ENCODE data around the gene ADAM23. TPM values are rescaled to one million over a fixed set of nuclear protein-coding genes. Genes with fewer than 3 reads are reported as not detected.

Gene ADAM23
- total RNA-seq, 1 donor from 2014 or later = 11.4 TPM

- peaks cover 5% of the 10 kb centered on the region for H3K4me1 Mint-ChIP-seq (ENCODE audit: unreplicated experiment)
- TF ChIP-seq CTCF (IDR thresholded peaks at IDR 0.05) = no peak
- H3K27me3 Mint-ChIP-seq (ENCODE audit: unreplicated experiment) = no peaks in the 10 kb centered on the region
- no peak overlapping the region for H3K4me3 Mint-ChIP-seq (ENCODE audit: unreplicated experiment)
- no peak for DNase-seq (ENCODE audit: extremely low spot score, unreplicated experiment)
- H3K9me3 Mint-ChIP-seq (ENCODE audit: unreplicated experiment) = no peaks in the 10 kb centered on the region
- no peak overlapping the region for H3K27ac Mint-ChIP-seq (ENCODE audit: unreplicated experiment)
- no peaks in the 10 kb centered on the region for H3K36me3 Mint-ChIP-seq (ENCODE audit: unreplicated experiment)
Observed at GRCh38 chr2:206512999-206513398, 69.7 kb downstream of the ADAM23 start.

GRCh38 chr2:206515580-206515979 lies 72.2 kb downstream of the ADAM23 start:
- H3K36me3 Mint-ChIP-seq (ENCODE audit: unreplicated experiment) = no peaks in the 10 kb centered on the region

GRCh38 chr2:206518997-206519396 lies 75.7 kb downstream of the ADAM23 start:
- H3K4me1 Mint-ChIP-seq (ENCODE audit: unreplicated experiment) = no peaks in the 10 kb centered on the region
- H3K27me3 Mint-ChIP-seq (ENCODE audit: unreplicated experiment) = no peaks in the 10 kb centered on the region
- H3K4me3 Mint-ChIP-seq (ENCODE audit: unreplicated experiment) = no peak overlapping the region
- DNase-seq (ENCODE audit: extremely low spot score, unreplicated experiment) = no peak
- no peaks in the 10 kb centered on the region for H3K36me3 Mint-ChIP-seq (ENCODE audit: unreplicated experiment)
- no peak overlapping the region for H3K27ac Mint-ChIP-seq (ENCODE audit: unreplicated experiment)
- no peaks in the 10 kb centered on the region for H3K9me3 Mint-ChIP-seq (ENCODE audit: unreplicated experiment)
- TF ChIP-seq CTCF (IDR thresholded peaks at IDR 0.05) = no peak

More at GRCh38 chr2:206515580-206515979, 72.2 kb downstream of the ADAM23 start:
- Mint-ChIP-seq H3K27me3 (ENCODE audit: unreplicated experiment) (no peaks in the 10 kb centered on the region), H3K9me3 (ENCODE audit: unreplicated experiment) (no peaks in the 10 kb centered on the region), H3K27ac (ENCODE audit: unreplicated experiment) (no peak overlapping the region), H3K4me1 (ENCODE audit: unreplicated experiment) (peaks cover 3% of the 10 kb centered on the region), H3K4me3 (ENCODE audit: unreplicated experiment) (no peak overlapping the region)
- TF ChIP-seq CTCF (IDR thresholded peaks at IDR 0.05) = no peak
- DNase-seq (ENCODE audit: extremely low spot score, unreplicated experiment) = no peak

- no peaks in the 10 kb centered on the region for H3K9me3 Mint-ChIP-seq (ENCODE audit: unreplicated experiment)
- H3K36me3 Mint-ChIP-seq (ENCODE audit: unreplicated experiment) = no peaks in the 10 kb centered on the region
- no peaks in the 10 kb centered on the region for H3K27me3 Mint-ChIP-seq (ENCODE audit: unreplicated experiment)
- no peaks in the 10 kb centered on the region for H3K4me1 Mint-ChIP-seq (ENCODE audit: unreplicated experiment)
- no peak for TF ChIP-seq CTCF (IDR thresholded peaks at IDR 0.05)
- no peak for DNase-seq (ENCODE audit: extremely low spot score, unreplicated experiment)
- H3K4me3 Mint-ChIP-seq (ENCODE audit: unreplicated experiment) = no peak overlapping the region
- H3K27ac Mint-ChIP-seq (ENCODE audit: unreplicated experiment) = no peak overlapping the region
Observed at GRCh38 chr2:206520450-206520849, 77.1 kb downstream of the ADAM23 start.

- Mint-ChIP-seq H3K9me3 (ENCODE audit: unreplicated experiment) (no peaks in the 10 kb centered on the region), H3K27me3 (ENCODE audit: unreplicated experiment) (no peaks in the 10 kb centered on the region), H3K36me3 (ENCODE audit: unreplicated experiment) (no peaks in the 10 kb centered on the region), H3K4me1 (ENCODE audit: unreplicated experiment) (no peaks in the 10 kb centered on the region), H3K27ac (ENCODE audit: unreplicated experiment) (no peak overlapping the region), H3K4me3 (ENCODE audit: unreplicated experiment) (no peak overlapping the region)
- TF ChIP-seq CTCF (IDR thresholded peaks at IDR 0.05) = no peak
- DNase-seq (ENCODE audit: extremely low spot score, unreplicated experiment) = no peak
Observed at GRCh38 chr2:206521115-206521514, 77.8 kb downstream of the ADAM23 start.

Data from osteocyte (in vitro differentiated cells).